OCI-LY3 (cell line): ENCODE measurements around the gene STKLD1.

Experiments used
- CTCF ChIP-seq: fragments of 200-600, 300-600 bp; sonication (generic); IDR thresholded peaks from 2 replicates; pipeline ENCODE4 v1.5.1; 2014; ENCODE audit warnings: antibody characterized with exemption, low read length, low read depth
- EZH2phosphoT487 ChIP-seq: fragments of 200-600 bp; shearing (Covaris generic); IDR thresholded peaks from 2 replicates; pipeline ENCODE4 v1.6.1; 2018; ENCODE audit warnings: antibody characterized with exemption, mixed run types, low read depth

GRCh38 chr9:133345596-133345995 lies 30.6 kb upstream of the STKLD1 start:
- TF ChIP-seq CTCF (no peak), EZH2phosphoT487 (no peak)
